ENCODE measurements around the gene CIP2A.

GRCh38 chr3:108525971-108526370 is 63.3 kb downstream of the CIP2A start:
- TF ChIP-seq, protein P1, sequence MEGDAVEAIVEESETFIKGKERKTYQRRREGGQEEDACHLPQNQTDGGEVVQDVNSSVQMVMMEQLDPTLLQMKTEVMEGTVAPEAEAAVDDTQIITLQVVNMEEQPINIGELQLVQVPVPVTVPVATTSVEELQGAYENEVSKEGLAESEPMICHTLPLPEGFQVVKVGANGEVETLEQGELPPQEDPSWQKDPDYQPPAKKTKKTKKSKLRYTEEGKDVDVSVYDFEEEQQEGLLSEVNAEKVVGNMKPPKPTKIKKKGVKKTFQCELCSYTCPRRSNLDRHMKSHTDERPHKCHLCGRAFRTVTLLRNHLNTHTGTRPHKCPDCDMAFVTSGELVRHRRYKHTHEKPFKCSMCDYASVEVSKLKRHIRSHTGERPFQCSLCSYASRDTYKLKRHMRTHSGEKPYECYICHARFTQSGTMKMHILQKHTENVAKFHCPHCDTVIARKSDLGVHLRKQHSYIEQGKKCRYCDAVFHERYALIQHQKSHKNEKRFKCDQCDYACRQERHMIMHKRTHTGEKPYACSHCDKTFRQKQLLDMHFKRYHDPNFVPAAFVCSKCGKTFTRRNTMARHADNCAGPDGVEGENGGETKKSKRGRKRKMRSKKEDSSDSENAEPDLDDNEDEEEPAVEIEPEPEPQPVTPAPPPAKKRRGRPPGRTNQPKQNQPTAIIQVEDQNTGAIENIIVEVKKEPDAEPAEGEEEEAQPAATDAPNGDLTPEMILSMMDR (conservative IDR thresholded peaks at IDR 0.05; ENCODE audit: low read depth in 2 of 2), result no peak
- TF ChIP-seq POLR2AphosphoS5 (IDR thresholded peaks at IDR 0.05; ENCODE audit: low read depth), result no peak
- no peak for TF ChIP-seq EZH2phosphoT487 (IDR thresholded peaks at IDR 0.05; ENCODE audit: unreplicated experiment)
- no peak for TF ChIP-seq REST (IDR thresholded peaks at IDR 0.05; ENCODE audit: unreplicated experiment)
- TF ChIP-seq EZH2 (IDR thresholded peaks at IDR 0.05; ENCODE audit: low read depth, unreplicated experiment), result no peak
- no peak for TF ChIP-seq ZNF114 (CRISPR knock-in tag; IDR thresholded peaks at IDR 0.05)
- no peak for TF ChIP-seq CREB1 (CRISPR knock-in tag; IDR thresholded peaks at IDR 0.05; ENCODE audit: low read depth)
- TF ChIP-seq ETS1 (IDR thresholded peaks at IDR 0.05), result no peak
- TF ChIP-seq JUNB (IDR thresholded peaks at IDR 0.05; ENCODE audit: unreplicated experiment), result no peak
- no peak for TF ChIP-seq ZNF331 (CRISPR knock-in tag; IDR thresholded peaks at IDR 0.05; ENCODE audit: low read depth)
- no peak for TF ChIP-seq STAT1 (IDR thresholded peaks at IDR 0.05; ENCODE audit: unreplicated experiment)
- TF ChIP-seq, protein P2, sequence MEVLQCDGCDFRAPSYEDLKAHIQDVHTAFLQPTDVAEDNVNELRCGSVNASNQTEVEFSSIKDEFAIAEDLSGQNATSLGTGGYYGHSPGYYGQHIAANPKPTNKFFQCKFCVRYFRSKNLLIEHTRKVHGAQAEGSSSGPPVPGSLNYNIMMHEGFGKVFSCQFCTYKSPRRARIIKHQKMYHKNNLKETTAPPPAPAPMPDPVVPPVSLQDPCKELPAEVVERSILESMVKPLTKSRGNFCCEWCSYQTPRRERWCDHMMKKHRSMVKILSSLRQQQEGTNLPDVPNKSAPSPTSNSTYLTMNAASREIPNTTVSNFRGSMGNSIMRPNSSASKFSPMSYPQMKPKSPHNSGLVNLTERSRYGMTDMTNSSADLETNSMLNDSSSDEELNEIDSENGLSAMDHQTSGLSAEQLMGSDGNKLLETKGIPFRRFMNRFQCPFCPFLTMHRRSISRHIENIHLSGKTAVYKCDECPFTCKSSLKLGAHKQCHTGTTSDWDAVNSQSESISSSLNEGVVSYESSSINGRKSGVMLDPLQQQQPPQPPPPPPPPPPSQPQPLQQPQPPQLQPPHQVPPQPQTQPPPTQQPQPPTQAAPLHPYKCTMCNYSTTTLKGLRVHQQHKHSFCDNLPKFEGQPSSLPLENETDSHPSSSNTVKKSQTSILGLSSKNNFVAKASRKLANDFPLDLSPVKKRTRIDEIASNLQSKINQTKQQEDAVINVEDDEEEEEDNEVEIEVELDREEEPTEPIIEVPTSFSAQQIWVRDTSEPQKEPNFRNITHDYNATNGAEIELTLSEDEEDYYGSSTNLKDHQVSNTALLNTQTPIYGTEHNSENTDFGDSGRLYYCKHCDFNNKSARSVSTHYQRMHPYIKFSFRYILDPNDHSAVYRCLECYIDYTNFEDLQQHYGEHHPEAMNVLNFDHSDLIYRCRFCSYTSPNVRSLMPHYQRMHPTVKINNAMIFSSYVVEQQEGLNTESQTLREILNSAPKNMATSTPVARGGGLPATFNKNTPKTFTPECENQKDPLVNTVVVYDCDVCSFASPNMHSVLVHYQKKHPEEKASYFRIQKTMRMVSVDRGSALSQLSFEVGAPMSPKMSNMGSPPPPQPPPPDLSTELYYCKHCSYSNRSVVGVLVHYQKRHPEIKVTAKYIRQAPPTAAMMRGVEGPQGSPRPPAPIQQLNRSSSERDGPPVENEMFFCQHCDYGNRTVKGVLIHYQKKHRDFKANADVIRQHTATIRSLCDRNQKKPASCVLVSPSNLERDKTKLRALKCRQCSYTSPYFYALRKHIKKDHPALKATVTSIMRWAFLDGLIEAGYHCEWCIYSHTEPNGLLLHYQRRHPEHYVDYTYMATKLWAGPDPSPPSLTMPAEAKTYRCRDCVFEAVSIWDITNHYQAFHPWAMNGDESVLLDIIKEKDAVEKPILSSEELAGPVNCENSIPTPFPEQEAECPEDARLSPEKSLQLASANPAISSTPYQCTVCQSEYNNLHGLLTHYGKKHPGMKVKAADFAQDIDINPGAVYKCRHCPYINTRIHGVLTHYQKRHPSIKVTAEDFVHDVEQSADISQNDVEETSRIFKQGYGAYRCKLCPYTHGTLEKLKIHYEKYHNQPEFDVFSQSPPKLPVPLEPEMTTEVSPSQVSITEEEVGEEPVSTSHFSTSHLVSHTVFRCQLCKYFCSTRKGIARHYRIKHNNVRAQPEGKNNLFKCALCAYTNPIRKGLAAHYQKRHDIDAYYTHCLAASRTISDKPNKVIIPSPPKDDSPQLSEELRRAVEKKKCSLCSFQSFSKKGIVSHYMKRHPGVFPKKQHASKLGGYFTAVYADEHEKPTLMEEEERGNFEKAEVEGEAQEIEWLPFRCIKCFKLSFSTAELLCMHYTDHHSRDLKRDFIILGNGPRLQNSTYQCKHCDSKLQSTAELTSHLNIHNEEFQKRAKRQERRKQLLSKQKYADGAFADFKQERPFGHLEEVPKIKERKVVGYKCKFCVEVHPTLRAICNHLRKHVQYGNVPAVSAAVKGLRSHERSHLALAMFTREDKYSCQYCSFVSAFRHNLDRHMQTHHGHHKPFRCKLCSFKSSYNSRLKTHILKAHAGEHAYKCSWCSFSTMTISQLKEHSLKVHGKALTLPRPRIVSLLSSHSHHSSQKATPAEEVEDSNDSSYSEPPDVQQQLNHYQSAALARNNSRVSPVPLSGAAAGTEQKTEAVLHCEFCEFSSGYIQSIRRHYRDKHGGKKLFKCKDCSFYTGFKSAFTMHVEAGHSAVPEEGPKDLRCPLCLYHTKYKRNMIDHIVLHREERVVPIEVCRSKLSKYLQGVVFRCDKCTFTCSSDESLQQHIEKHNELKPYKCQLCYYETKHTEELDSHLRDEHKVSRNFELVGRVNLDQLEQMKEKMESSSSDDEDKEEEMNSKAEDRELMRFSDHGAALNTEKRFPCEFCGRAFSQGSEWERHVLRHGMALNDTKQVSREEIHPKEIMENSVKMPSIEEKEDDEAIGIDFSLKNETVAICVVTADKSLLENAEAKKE (CRISPR knock-in tag; IDR thresholded peaks at IDR 0.05), result no peak

All from GM23338 (cell line).